ENCODE results near the gene ODR4.

GRCh38 chr1:186375152-186375928 lies at the start of gene ODR4, which contains the start of gene TPR:
- TF ChIP-seq, protein P1, sequence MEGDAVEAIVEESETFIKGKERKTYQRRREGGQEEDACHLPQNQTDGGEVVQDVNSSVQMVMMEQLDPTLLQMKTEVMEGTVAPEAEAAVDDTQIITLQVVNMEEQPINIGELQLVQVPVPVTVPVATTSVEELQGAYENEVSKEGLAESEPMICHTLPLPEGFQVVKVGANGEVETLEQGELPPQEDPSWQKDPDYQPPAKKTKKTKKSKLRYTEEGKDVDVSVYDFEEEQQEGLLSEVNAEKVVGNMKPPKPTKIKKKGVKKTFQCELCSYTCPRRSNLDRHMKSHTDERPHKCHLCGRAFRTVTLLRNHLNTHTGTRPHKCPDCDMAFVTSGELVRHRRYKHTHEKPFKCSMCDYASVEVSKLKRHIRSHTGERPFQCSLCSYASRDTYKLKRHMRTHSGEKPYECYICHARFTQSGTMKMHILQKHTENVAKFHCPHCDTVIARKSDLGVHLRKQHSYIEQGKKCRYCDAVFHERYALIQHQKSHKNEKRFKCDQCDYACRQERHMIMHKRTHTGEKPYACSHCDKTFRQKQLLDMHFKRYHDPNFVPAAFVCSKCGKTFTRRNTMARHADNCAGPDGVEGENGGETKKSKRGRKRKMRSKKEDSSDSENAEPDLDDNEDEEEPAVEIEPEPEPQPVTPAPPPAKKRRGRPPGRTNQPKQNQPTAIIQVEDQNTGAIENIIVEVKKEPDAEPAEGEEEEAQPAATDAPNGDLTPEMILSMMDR (IDR thresholded peaks at IDR 0.05; ENCODE audit: insufficient read depth, low read length, poor library complexity, severe bottlenecking), result peak; percentile 99
- TF ChIP-seq EZH2phosphoT487 (conservative IDR thresholded peaks at IDR 0.05; ENCODE audit: low read length), result no peak

Measured in SU-DHL-6 (cell line).